Middle frontal gyrus (tissue), 1 donor: ENCODE measurements around the gene POT1.
"Not testable (repeated sequence)": the region's sequence is repeated elsewhere in the genome, so short reads cannot be mapped to it uniquely, and the experiment has no call there.

Experiments used
- DNase-seq: peaks from one replicate; pipeline ENCODE4 v3.0.0-alpha.2; 2015; ENCODE audit warnings: low spot score; ENCODE audit errors: extremely low spot score

POT1 gene, protein sequence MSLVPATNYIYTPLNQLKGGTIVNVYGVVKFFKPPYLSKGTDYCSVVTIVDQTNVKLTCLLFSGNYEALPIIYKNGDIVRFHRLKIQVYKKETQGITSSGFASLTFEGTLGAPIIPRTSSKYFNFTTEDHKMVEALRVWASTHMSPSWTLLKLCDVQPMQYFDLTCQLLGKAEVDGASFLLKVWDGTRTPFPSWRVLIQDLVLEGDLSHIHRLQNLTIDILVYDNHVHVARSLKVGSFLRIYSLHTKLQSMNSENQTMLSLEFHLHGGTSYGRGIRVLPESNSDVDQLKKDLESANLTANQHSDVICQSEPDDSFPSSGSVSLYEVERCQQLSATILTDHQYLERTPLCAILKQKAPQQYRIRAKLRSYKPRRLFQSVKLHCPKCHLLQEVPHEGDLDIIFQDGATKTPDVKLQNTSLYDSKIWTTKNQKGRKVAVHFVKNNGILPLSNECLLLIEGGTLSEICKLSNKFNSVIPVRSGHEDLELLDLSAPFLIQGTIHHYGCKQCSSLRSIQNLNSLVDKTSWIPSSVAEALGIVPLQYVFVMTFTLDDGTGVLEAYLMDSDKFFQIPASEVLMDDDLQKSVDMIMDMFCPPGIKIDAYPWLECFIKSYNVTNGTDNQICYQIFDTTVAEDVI

DNA sequence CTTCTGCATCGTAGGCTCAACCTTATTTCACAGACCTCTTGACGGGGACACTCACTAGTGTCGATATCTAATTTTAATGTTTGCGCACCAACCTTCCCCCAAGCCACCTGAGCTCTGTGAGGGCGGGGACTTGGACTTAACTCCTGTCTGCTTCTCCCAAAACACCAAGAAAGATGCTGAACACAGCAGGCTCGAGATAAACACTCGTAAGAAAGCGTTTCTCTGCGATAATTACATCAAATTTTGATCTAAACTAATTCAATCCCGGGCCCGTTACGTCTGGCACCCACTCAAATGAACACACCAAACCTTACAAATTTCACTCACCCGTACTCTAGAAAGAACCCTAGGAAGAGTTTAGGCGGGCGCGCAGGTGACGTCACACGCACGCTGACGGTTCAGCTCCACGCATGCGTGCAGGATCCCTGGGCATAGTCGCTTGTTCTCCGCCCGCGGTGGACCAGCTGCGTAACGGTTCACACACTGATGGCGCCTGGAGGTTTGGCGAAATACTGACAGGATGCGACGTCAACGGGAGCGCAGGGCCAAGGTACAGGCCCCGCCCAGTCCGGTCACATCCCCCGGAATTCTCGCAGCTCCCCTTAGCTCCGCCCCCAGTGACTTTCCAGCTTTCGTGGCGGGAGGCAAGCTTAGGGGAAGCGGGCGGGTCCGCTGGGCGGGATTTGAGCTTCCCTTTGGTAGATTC lies at the start of gene POT1:
Gene POT1, minus strand, starts transcription at position 359 of the 706 bp plus-strand sequence. CDS start 32,652 bp downstream, outside the sequence.
- DNase-seq, result peak; percentile 99

DNA sequence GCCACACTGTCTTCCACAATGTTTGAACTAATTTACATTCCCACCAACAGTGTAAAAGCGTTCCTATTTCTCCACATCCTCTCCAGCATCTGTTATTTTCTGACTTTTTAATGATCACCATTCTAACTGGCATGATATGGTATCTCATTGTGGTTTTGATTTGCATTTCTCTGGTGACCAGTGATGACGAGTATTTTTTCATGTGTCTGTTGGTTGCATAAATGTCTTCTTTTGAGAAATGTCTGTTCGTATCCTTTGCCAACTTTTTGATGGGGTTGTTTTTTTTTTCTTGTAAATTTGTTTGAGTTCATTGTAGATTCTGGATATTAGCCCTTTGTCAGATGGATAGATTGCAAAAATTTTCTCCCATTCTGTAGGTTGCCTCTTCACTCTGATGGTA lies 45.5 kb upstream of the POT1 start:
- not testable (repeated sequence) for DNase-seq

DNA sequence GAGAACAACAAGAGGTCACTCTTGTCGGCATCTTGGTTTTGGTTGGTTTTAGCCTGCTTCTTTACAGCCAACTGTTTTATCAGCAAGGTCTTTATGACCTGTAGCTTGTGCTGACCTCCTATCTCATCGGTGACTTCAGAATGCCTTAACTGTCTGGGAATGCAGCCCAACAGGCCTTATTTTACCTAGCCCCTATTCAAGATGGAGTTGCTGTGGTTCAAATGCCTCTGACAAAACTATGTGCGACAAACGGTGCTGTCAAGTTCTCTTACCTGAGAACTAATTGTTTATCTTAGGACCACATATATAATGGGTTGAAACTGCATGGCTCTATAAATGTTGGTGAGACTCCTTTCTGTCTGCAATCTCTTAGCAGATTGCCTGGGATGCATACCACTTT lies 35.9 kb upstream of the POT1 start:
- DNase-seq, result no peak

DNA sequence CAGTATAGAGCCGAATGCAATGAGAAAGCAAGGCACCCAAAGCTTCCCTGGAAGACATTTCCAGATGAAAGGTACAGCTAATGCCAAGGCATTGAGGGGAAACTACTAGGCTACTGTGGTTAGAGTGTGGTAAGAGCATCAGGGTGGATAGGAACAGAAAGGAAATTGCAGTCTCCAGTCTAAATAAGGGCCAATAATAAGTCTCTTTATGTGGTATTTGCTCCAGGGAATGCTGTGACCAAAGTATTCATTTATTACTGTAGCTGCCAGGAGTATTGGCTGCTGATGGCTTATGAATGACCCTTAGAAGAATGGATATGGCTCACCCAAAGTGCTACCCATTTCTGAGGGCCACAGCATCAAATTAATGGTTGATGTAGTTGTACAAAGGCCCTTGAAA lies 30.1 kb upstream of the POT1 start:
- DNase-seq, result no peak

DNA sequence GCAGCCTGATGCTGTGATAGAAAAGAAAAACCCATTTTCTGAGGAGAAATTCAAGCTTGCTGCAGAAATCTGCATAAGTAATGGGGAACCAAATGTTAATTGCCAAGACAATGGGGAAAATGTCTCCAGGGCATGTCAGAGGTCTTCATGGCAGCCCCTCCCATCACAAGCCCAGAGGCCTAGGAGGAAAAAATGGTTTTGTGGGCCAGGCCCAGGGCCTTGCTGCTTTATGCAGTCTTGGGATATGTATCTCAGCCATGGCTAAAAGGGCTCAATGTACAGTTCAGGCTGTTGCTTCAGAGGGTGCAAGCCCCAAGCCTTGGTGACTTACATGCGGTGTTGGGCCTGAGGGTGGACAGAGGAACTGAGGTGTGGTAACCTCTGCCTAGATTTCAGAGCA lies 28.3 kb upstream of the POT1 start:
- not testable (repeated sequence) for DNase-seq

DNA sequence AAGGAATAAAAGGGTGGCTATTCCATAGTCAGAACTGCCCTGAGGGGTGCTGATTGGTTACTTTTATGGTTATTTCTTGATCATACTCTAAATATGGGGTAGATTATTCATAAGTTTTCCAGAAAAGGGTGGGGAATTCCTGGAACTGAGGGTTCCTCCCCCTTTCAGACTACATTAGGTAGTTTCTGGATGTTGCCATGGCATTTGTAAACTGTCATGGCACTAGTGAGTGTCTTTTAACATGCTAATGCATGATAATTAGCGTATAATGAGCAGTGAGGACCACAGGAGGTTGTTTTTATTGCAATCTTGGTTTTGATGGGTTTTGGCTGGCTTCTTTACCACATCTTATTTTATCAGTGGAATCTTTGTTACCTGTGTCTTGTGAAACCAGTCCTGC lies 26.5 kb upstream of the POT1 start:
- no peak for DNase-seq

DNA sequence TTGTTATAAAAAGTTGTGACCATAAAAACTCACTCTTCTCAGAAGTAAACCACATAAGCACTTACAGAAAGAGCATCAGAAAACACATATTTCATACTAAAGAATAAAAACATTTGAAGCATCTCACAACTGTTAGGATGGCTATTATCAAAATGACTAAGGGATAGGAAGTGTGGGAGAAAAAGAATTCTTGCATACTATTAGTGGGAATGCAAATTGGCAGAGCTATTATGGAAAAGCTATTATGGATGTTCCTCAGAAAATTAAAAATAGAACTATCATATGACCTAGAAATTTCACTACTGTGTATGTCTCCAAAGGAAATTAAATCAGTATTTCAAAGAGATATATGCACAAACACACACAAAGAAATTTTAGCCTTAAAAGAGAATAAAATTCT lies 25.2 kb upstream of the POT1 start:
- no peak for DNase-seq

DNA sequence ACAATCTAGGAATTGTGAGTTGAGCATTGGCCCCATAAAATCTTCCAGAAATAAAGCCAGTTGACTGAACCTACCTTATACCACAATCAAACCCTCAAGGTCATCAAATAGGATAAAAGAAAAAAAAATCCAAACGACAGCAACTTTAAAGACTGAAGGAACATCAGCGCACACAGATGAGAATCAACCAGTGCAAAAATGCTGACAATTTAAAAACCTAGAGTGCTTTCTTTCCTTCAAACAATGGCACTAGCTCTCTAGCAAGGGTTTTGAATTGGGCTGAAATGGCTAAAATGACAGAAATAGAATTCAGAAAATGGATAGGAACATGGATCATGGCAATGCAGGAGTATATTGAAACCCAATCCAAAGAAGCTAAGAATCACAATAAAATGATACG lies 16.1 kb upstream of the POT1 start:
- DNase-seq, result no peak

DNA sequence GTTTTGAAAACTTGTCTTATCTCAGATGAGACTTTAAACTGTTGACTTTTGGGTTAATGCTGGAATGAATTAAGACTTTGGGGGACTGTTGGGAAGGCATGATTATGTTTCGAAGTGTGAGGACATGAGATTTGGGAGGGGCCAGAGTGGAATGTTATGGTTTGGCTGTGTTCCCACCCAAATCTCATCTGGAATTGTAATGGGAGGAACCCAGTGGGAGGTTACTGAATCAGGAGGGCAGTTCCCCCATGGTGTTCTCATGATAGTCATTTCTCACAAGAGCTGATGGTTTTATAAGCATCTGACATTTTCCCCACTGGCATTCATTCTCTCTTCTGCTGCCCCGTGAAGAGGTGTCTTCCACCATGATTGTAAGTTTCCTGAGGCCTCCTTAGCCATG lies 13.8 kb upstream of the POT1 start:
- no peak for DNase-seq

DNA sequence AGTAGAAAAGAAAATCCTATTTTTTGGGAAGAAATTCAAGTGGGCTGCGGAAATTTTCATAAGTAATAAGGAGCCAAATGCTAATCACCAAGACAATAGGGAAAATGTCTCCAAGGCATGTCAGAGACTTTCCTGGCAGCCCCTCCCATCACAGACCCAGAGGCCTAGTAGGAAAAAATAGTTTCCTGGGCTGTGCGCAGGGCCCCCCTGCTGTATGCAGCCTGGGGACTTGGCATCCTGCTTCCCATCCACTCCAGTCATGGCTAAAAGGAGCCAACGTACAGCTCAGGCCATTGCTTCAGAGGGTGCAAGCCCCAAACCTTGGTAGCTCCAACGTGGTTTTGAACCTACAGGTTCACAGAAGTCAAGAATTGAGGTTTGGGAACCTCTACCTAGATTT lies 12.8 kb upstream of the POT1 start:
- no peak for DNase-seq

DNA sequence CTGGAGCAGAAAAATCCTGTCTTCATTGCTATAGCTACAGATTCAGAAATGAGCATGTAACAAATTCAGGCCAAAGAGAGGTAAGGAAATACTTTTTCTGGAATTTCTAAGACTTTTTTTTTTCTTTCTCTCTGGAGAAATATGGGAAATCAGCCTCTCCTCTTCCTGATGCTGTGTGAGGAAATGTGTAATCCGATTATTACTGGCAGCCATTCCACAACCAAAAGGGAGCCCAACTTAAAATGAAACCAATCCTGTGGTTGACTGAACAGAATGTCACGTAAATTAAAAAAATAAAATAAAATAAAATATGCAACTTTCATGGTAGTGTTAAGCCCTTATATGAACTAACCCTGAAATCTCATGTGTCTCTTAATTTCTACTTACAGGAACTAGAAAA lies 10.7 kb upstream of the POT1 start:
- DNase-seq, result no peak

DNA sequence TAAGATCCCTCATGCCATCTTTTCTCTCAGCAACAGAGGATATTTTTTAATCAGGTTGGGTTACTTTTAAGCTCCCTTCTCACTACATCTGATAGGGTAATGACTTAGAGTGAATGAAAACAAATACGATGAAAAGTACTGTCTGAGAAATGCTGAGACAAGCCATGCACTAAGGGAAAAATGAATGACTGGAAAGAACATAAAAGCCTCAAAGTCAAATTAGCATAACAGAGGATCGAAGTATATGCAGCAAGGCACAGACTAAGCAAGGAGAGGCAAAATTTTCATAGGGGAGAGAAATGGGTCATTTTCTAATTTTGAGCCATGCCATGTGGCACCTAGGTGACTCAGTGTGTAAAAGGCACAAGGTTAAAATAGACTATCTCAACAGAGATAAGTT lies 8.5 kb upstream of the POT1 start:
- no peak for DNase-seq

DNA sequence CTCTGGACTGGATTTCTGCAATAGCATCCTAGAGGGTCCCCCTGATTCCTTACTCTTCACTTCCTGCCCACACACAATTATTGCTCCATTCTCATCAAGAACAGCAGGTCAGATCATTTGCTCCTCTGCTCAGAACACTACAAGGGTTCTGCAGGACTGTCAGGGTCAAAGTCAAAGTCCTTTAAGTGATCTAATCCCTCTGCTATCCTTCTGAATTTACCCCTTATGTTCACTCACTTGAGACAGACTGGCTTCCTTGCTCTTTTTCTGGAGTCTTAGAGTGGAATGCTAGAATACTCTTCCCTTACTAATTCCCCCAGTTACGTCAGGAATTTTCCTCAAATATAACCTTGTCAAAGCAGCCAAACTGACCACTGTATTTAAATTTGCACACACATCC lies 7.5 kb upstream of the POT1 start:
- DNase-seq, result no peak

DNA sequence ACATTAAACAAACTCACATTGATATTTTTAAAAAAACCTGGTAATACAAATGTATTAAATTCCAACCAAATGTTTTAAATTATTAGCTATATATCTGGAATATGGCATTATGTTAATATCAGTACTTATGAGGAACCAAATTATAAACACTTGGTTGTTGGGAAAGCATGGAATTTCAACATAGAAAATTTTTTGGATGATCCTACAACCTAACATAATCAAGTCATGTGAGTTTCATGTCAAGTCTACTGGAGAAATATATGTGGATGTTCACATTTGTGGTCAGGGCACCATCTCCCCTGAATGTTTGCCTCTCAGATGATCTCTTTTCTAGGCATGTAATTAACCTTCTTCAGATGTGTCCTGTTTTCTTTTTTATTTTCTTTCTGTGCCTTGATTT lies 5.2 kb upstream of the POT1 start:
- DNase-seq, result no peak

DNA sequence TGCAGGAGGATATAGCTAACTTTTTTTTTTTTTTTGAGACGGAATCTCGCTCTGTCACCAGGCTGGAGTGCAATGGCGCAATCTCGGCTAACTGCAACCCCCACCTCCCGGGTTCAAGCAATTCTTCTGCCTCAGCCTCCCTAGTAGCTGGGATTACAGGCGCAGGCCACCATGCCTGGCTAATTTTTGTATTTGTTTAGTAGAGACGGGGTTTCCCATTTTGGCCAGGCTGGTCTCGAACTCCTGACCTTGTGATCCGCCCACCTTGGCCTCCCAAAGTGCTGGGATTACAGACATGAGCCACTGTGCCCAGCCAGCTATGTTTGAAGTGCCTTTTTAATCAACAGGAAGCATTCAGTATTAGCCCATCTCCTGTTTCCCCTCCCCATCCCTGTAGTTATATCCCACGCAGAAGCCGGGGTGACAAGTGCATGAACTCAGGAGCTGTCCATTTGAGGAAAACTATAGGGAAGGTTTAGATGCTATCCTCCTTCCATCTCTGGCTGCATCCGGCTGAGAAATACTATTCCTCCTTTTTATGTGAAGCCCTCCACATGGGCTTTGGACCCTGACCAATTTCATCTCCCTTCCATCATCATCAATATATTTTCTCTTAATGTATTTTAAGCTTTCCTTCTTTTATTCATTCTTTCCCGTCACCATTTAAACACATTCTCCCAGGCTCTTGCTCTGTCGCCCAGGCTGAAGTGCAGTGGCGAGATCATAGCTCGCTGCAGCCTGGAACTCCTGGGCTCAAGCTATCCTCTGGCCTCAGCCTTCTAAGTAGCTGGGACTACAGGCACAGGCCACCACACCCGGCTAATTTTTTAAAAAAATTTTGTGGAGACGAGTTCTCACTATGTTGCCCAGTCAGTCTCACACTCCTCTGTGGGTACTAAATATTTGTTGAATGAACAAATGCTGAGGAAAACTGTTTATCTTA lies 1.3 kb upstream of the POT1 start:
- no peak for DNase-seq

DNA sequence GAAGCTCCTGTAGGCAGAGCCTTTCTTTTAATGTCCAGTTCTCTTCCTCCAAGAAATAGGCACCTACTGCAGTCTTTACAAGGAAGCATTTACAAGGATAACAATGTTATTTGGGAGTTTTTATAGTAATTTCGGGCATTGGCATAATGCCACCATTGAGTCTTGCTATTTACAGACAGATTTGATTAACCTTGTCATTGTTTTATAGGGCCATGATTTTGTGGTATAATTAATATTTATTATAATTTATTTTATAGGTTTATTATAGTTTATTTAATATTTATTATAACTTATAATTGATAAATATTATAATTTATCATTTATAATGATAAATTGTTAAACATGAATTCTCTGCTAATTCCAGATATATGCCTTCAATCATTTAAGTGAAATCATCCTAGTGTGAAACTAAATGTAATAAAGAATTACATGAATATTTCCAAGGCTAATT lies 573 bp upstream of the POT1 start:
- DNase-seq, result no peak

DNA sequence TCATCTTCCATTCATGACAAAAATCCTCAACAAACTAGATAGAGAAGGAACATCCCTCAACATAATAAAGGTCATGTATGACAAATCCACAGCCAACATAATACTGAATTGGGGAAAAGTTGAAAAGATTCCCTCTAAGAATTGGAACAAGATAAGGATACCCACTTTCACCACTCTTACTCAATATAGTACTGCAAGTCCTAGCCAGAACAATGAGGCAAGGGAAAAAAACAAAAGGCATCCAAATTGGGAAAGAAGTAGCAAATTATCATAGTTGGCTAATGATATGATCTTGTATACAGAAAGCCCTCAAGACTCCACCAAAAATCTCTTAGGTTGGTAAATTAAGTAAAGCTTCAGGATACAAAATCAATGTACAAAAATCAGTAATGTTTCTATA lies 4.7 kb downstream of the POT1 start:
- no peak for DNase-seq

DNA sequence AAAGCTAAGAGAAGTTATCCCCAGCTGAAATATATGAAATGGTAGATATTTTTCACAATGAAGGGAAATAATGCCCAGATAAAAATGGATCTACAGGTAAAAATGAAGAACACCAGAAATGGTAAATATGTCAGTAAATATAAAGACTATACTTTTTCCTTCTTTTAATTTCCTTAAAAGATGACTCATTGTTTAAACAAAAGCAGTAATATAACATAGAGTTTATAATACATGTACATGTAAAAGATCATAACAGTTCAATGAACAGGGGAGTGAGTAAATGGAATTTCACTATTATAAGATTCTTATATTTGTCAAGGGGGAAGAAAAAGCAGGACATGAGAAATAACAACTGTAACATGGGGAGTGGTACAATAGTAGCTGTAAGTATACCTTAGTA lies 7.4 kb downstream of the POT1 start:
- no peak for DNase-seq

DNA sequence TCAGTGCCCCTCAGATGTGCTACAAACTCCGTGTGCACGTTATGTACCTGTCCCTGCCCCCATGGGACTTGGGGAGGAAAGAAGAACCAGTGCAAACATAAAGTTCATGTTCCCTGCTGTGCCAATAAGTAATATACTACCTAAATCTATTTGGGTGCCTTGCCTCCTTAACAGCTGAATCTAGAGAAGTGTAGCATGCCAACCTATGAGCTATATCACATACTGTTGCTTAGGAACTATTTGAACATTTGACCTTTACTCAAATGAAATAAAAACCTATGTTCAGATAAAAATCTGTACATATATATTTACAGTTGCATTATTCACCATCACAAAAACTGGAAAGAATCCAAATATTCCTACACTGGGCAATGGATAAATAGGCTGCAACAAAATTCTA lies 9.8 kb downstream of the POT1 start:
- DNase-seq, result no peak

DNA sequence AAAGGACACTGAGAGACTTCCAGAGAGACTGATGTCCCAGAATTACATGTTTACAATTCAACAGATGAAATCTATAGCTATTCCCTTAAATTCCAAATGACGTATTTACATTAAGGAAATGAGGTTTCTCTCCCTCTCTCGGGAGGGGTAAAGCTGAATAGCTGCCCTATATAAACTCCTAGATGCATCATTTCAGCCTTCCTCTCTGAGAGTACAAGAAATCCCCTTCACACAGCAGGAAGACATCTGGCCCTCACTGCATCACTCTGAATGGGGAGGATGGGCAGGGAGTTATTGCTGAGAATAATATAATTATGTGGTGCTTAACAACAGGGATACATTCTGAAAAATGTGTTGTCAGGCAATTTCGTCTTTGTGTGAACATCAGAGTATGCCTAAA lies 11.0 kb downstream of the POT1 start:
- DNase-seq, result no peak

DNA sequence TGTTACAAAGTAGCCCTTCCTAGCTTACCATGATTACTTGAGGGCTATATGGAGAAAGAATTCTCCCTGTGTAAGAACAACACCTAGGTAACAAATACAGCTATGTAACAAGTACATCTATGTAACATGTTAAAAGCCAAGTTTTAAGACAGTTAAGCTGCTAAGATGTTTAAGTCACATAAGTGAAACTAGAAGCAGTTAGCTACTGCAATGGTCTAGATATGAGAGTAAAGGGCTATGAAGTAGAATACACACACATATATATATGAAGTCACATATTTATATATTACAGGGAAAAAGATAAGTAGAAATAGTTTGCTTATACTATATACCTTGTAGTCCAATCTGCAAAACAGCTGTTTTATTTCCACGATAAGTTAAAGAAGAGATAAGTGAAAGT lies 14.4 kb downstream of the POT1 start:
- no peak for DNase-seq
